CD4-positive, alpha-beta T cell treated with Interleukin-4 for 1 hour (primary cell): ENCODE results near the gene PRKCA.
"Not testable (repeated sequence)": the region's sequence is repeated elsewhere in the genome, so short reads cannot be mapped to it uniquely, and the experiment has no call there.

Source experiments
- DNase-seq, 2 donors: peaks; one replicate each; pipeline ENCODE4 v3.0.0-alpha.2; 2020 to 2022

PRKCA gene

GRCh38 chr17:66301864-66302741, at the start of gene PRKCA:
Gene PRKCA (plus strand): TSS chr17:66302613.
- peak; percentile 66 to 71 for DNase-seq

- not testable (repeated sequence) for DNase-seq
These were observed 49.0 kb upstream of the PRKCA start for GRCh38 chr17:66253458-66253857.

- peak; percentile 37 to 79 for DNase-seq
These were observed 47.3 kb upstream of the PRKCA start for GRCh38 chr17:66255112-66255511.

- no peak for DNase-seq
These were observed 46.9 kb upstream of the PRKCA start for GRCh38 chr17:66255527-66255971.

GRCh38 chr17:66260275-66260674, 42.1 kb upstream of the PRKCA start:
- no peak for DNase-seq

GRCh38 chr17:66260688-66261087, 41.7 kb upstream of the PRKCA start:
- DNase-seq: no peak

GRCh38 chr17:66262767-66263166, 39.6 kb upstream of the PRKCA start:
- DNase-seq: no peak

- DNase-seq: no peak
These were observed 37.7 kb upstream of the PRKCA start for GRCh38 chr17:66264696-66265095.

GRCh38 chr17:66268247-66268927, 34.0 kb upstream of the PRKCA start:
- DNase-seq: no peak

GRCh38 chr17:66270106-66270505, 32.3 kb upstream of the PRKCA start:
- DNase-seq: no peak

- DNase-seq: no peak
These were observed 30.9 kb upstream of the PRKCA start for GRCh38 chr17:66271512-66271911.

GRCh38 chr17:66272811-66273585, 29.4 kb upstream of the PRKCA start:
- no peak for DNase-seq

GRCh38 chr17:66273586-66273848, 28.9 kb upstream of the PRKCA start:
- no peak for DNase-seq

- DNase-seq: no peak
These were observed 26.8 kb upstream of the PRKCA start for GRCh38 chr17:66275651-66276050.

- DNase-seq: no peak
These were observed 26.0 kb upstream of the PRKCA start for GRCh38 chr17:66276328-66276937.

- no peak for DNase-seq
These were observed 25.2 kb upstream of the PRKCA start for GRCh38 chr17:66277191-66277590.

- DNase-seq: no peak
These were observed 20.6 kb upstream of the PRKCA start for GRCh38 chr17:66281661-66282369.

GRCh38 chr17:66283296-66283934, 19.0 kb upstream of the PRKCA start:
- DNase-seq: no peak

- no peak for DNase-seq
These were observed 18.4 kb upstream of the PRKCA start for GRCh38 chr17:66283971-66284370.

- DNase-seq: no peak
These were observed 17.3 kb upstream of the PRKCA start for GRCh38 chr17:66285149-66285548.

GRCh38 chr17:66287911-66288310, 14.5 kb upstream of the PRKCA start:
- no peak for DNase-seq
